HG03432 (cell line): ENCODE results near the gene AOPEP.

Source experiments
- ATAC-seq: cut with Tn5 transposase; IDR thresholded peaks from one replicate; pipeline ENCODE4 v1.9.1; 2021; ENCODE audit warnings: mild to moderate bottlenecking, moderate library complexity; ENCODE audit not compliant: unreplicated experiment

AOPEP gene

GRCh38 chr9:95053611-95054570 lies 327.4 kb downstream of the AOPEP start:
- no peak for ATAC-seq

DNA sequence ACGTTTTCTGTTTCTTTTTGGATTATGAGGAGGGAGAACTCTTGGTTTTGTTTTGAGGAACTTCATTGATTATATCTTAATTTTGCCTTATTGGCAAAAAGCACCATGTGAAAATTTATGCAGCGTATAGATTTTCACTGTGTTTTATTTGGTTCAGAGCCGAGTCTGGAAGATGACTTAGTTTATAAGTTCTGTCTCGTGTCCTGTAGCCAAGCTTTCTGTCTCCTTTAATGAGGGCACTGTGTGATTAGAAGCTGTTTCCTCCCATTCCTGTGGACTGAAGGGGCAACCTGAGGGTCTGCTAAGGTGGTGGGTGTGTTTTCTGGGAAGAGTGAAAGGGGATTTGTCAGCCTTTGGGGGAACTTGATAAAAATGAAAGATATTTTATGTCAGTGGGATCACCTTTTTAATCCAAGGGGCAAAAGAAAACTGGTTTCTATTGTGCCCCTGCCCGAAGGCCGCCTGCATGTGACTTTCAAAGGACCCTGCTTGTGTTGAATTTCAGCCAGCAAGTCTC lies 328.9 kb downstream of the AOPEP start:
- ATAC-seq, result no peak

DNA sequence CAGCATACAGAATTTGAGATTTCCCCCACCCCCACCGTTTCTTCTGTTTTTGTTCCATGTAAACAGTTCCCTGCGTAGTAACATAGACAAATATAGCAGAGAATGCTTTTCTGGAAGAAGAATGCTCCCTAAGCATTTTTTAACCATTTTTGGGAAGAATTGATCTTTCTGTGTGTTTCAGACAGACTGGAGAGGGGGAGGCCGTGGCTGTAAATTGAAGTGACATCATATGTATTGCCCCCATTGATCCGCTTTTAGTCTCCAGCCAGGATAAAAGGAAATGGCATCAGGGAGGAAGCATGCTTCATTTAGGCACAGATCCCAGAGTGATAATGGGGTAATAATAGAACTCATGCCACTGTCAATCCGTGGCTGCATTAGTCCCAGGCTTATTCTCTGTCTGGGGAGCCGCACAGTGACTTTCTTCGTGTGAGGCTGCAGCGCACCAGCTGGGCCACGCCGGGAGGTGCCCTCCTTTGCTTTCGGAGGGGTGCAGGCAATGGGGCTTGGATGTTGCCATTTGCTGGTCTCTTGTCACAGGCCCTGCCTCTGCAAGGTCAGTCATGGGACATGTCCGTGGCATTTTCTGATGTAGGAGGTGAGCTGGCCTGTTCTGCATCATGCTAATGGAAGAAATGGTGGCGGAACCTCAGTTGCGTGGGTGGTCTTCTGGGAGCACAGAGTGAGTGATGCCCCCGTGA lies 329.5 kb downstream of the AOPEP start:
- ATAC-seq, result no peak

- no peak for ATAC-seq
Observed at GRCh38 chr9:95057101-95057500, 330.6 kb downstream of the AOPEP start.

DNA sequence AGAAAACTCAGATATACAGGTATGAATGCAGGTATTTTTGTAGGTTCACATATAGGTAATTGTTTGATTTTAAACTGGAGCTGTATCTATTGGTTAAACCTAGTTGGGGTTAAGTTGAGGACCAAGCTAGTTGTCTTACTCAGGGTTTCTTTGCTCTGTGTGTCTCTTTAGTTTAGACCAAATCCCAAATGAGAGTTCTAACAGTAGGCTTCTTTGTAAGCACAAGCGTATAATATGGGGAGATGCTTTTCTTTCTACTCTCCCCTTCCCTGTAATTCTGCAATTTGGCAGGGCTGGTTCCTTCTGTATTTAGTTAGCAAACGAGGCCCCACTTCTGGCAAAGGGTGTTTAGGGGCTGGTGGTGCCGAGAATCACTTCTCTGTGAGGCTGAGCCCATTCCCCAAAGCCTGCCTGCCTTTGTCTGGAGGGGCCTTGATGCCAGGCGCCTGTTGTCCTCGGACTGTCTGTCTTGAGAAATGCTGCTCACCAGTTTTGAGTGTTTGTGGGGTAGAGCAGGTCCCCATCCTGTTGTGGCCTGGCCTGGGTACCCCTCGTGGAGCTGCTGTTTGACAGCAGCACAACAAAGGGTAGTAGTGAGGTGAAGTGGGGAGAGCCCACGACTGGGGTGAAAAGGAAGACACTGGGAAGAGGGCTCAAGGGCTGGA lies 331.8 kb downstream of the AOPEP start:
- no peak for ATAC-seq

GRCh38 chr9:95058795-95059386 lies 332.4 kb downstream of the AOPEP start:
- no peak for ATAC-seq

DNA sequence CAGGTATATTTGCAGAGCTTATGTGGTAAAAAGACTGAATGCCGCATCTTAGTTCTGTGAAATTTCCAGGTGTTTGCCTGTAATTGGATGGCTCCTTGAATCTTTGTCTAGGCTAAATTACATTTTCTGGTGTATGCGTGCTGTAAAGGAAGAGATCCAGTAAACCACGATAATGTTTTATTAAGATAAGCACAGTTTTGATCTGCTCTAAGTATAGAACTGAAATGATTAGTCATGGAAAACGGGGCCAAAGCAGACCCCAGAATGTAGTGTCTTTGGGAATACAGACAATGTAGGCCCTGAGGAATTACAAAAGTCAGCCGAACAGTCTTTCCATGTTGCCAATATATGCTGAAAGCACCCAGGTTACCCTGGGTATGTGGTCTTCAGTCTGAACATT lies 333.7 kb downstream of the AOPEP start:
- ATAC-seq, result no peak

GRCh38 chr9:95060916-95061315 lies 334.4 kb downstream of the AOPEP start:
- no peak for ATAC-seq

GRCh38 chr9:95061916-95062595 lies 335.6 kb downstream of the AOPEP start:
- ATAC-seq, result no peak

- no peak for ATAC-seq
Observed at GRCh38 chr9:95062596-95063065, 336.1 kb downstream of the AOPEP start.

GRCh38 chr9:95063300-95063699 lies 336.8 kb downstream of the AOPEP start:
- no peak for ATAC-seq

GRCh38 chr9:95065224-95065623 lies 338.7 kb downstream of the AOPEP start:
- ATAC-seq, result no peak

- ATAC-seq, result no peak
Observed at GRCh38 chr9:95067057-95067456, 340.6 kb downstream of the AOPEP start.

DNA sequence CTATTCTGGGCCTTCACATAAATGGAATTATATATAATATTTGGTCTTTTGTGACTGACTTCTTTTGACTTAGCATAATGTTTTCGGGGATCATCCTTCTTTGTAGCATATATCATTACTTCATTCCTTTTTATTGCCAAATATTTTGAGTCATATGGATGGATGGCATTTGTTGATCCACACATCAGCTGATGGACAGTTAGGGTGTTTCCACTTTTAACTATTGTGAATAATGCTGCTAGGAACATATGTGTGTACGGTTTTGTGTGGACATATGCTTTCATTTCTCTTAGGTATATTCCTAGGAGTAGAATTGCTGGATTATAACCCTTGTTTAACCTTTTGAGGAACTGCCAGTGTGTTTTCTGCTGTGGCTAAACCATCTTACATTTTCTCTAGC lies 341.4 kb downstream of the AOPEP start:
- no peak for ATAC-seq

GRCh38 chr9:95070549-95071021 lies 344.1 kb downstream of the AOPEP start:
- ATAC-seq, result no peak

GRCh38 chr9:95071450-95071849 lies 345.0 kb downstream of the AOPEP start:
- no peak for ATAC-seq

- ATAC-seq, result no peak
Observed at GRCh38 chr9:95071925-95072324, 345.4 kb downstream of the AOPEP start.

- no peak for ATAC-seq
Observed at GRCh38 chr9:95073042-95073607, 346.6 kb downstream of the AOPEP start.

DNA sequence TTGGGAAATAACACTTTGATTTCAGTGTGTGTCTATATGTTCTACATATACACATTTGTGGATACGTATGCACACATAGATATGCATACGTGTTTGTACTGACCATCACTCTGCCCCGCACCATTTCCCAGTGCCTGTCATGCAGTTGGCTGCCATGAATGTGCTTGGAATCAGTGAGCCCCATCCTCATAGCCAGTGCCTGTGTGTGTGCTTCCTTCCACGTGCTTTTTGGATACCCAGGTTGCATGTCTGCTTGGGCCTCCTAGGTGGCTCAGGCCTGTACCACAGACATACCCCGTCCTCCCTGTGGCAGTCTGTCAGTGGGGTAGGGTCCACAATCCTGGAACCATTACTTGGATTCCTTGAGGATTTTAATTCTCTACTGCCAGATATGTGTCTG lies 347.4 kb downstream of the AOPEP start:
- ATAC-seq, result no peak

DNA sequence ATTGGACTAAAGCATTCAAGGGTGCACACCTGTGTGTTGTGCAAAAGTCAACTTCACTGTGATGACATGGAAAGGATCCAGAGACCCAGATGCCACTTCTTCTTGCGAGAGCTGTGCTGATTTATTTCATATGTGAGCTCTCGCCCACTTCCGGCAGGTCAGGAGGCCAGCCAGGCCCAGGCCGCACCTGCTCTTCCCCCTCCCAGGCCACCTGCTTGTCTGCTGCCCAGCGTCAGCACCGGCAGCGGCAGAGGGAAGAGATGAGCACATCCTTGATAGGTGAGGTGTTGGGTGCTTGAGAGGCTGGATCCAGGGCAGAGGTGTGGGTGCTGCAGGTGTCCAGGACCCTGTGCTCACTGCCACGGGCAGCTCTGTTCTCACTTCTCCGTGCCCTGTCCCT lies 348.1 kb downstream of the AOPEP start:
- ATAC-seq, result no peak
